PC-9 (cell line): ENCODE results near the gene MBNL1. TPM values are rescaled to one million over a fixed set of nuclear protein-coding genes. Genes with fewer than 3 reads are reported as not detected.
A peak's percentile ranks its signal among the peaks of the same experiment; 100 is the strongest.

Experiments
- BruUV-seq: library from RNA; stranded (reverse); fragments of 400-500 nt; replicated peaks from 2 replicates; lab custom pipeline; 2021; lab: Mats Ljungman, UMichigan
- CTCF ChIA-PET: fragments of 300-600 bp; sonication (Branson Sonifier 250); formaldehyde crosslinking; loops from one replicate; lab custom pipeline; 2022; ENCODE audit warnings: antibody characterized with exemption; lab: Charles Lee
- POLR2A ChIA-PET: fragments of 300-600 bp; sonication (Branson Sonifier 250); formaldehyde crosslinking; loops from one replicate; lab custom pipeline; 2022; ENCODE audit warnings: antibody characterized with exemption; ENCODE audit not compliant: unreplicated experiment; lab: Charles Lee
- DNase-seq, 2 experiments: peaks; one replicate each; pipeline versions ENCODE4 v3.0.0 to v3.0.0-alpha.2; 2015 to 2022; ENCODE audit warnings: mixed read lengths in 1 of 2
- H2AFZ ChIP-seq: fragments of 200-600 bp; sonication (generic); 2 replicates; pipeline ENCODE4 v1.8.1; 2017; ENCODE audit warnings: antibody characterized with exemption
- H3F3A ChIP-seq: fragments of 200-600 bp; sonication (generic); 2 replicates; pipeline ENCODE4 v1.8.1; 2017; ENCODE audit warnings: antibody characterized with exemption, mild to moderate bottlenecking, low read depth; ENCODE audit not compliant: insufficient read depth
- H3K27ac ChIP-seq: fragments of 200-600 bp; sonication (generic); 2 replicates; pipeline ENCODE4 v1.6.1; 2016; ENCODE audit warnings: mixed run types
- H3K27me3 ChIP-seq: fragments of 200-600 bp; sonication (generic); 2 replicates; pipeline ENCODE4 v1.6.1; 2016; ENCODE audit warnings: low read depth, mixed run types; ENCODE audit not compliant: insufficient read depth
- H3K36me3 ChIP-seq: fragments of 200-600 bp; sonication (generic); 2 replicates; pipeline ENCODE4 v1.6.1; 2016; ENCODE audit warnings: low read depth, mixed run types
- H3K4me1 ChIP-seq: fragments of 200-600 bp; sonication (generic); replicated peaks from 2 replicates; pipeline ENCODE4 v1.6.1; 2016; ENCODE audit warnings: mixed run types; ENCODE audit not compliant: insufficient read depth
- H3K4me2 ChIP-seq: fragments of 200-600 bp; sonication (generic); 2 replicates; pipeline ENCODE4 v1.6.1; 2017; ENCODE audit warnings: mixed run types
- H3K4me3 ChIP-seq: fragments of 200-600 bp; sonication (generic); 2 replicates; pipeline ENCODE4 v1.6.1; 2016; ENCODE audit warnings: mixed run types
- H3K79me2 ChIP-seq: fragments of 200-600 bp; sonication (generic); 2 replicates; pipeline ENCODE4 v1.6.1; 2017; ENCODE audit warnings: low read depth, mixed run types
- H3K9me2 ChIP-seq: fragments of 200-600 bp; sonication (generic); 2 replicates; pipeline ENCODE4 v1.8.1; 2017; ENCODE audit warnings: mild to moderate bottlenecking; ENCODE audit not compliant: insufficient read depth
- H3K9me3 ChIP-seq: fragments of 200-600 bp; sonication (generic); 2 replicates; pipeline ENCODE4 v1.8.1; 2016; ENCODE audit warnings: low read depth; ENCODE audit not compliant: insufficient read depth
- H4K20me1 ChIP-seq: fragments of 200-600 bp; sonication (generic); 2 replicates; pipeline ENCODE4 v1.8.1; 2017; ENCODE audit not compliant: insufficient read depth
- EZH2 ChIP-seq: fragments of 200-600 bp; sonication (generic); IDR thresholded peaks from 2 replicates; pipeline ENCODE4 v1.8.0; 2017; ENCODE audit warnings: antibody characterized with exemption, low read depth
- intact Hi-C: fragments of 100-400 bp; cut with micrococcal nuclease; formaldehyde crosslinking; loops from one replicate; pipeline ENCODE4 v1.10.0; 2022; ENCODE audit not compliant: unreplicated experiment
- total RNA-seq: library from RNA; stranded (reverse); gene quantifications from 2 replicates; pipeline ENCODE4 v1.2.3, GENCODE V29; 2021
- TF ChIP-seq, protein P1 (sequence below): fragments of 200-600 bp; sonication (generic); conservative IDR thresholded peaks from 2 replicates; pipeline ENCODE4 v1.6.1; 2017; ENCODE audit warnings: mixed run types, antibody characterized with exemption, mild to moderate bottlenecking, moderate library complexity

The MBNL1 gene
- total RNA-seq, 1 experiment from 2014 or later: 176 TPM

DNA sequence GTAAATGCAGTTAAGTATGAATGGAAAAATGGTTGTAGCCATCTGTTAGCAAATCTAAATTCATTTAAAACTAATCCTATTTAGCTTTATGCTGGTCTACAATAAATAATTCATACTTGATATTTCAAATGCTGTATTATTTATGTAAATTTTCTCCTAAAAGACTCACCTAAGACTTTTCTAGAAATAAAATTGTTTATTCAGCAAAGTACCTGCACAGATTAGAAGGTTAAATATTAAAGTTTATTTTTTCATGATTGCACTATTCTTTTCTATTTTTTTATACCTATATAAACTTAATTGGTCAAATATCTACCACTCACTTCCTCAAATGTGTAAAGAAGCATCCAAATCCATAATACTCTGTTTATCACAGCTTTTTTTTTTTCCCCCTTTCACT lies 45.2 kb downstream of the MBNL1 start:
- Histone ChIP-seq H3K4me2 (no peak overlapping the region), H3F3A (no peaks in the 10 kb centered on the region), H3K27ac (no peak overlapping the region), H2AFZ (no peak overlapping the region), H3K9me3 (0 out of 2 replicates have a peak, but pooled peaks cover 6% of the 10 kb centered on the region), H3K9me2 (0 out of 2 replicates have a peak, but pooled peaks cover 4% of the 10 kb centered on the region), H3K36me3 (peaks cover 5% of the 10 kb centered on the region; the same call in 1 of the 2 replicates), H3K4me3 (no peak overlapping the region), H4K20me1 (peaks cover 8% of the 10 kb centered on the region; the same call in 1 of the 2 replicates), H3K4me1 (no peaks in the 10 kb centered on the region), H3K27me3 (no peaks in the 10 kb centered on the region), H3K79me2 (peaks cover 79% of the 10 kb centered on the region)
- BruUV-seq: no TSS peak
- DNase-seq: no peak
- POLR2A ChIA-PET: no interaction called here
- intact Hi-C loops: no loop called here
- CTCF ChIA-PET: no interaction called here
- TF ChIP-seq EZH2: no peak
- TF ChIP-seq, protein P1, sequence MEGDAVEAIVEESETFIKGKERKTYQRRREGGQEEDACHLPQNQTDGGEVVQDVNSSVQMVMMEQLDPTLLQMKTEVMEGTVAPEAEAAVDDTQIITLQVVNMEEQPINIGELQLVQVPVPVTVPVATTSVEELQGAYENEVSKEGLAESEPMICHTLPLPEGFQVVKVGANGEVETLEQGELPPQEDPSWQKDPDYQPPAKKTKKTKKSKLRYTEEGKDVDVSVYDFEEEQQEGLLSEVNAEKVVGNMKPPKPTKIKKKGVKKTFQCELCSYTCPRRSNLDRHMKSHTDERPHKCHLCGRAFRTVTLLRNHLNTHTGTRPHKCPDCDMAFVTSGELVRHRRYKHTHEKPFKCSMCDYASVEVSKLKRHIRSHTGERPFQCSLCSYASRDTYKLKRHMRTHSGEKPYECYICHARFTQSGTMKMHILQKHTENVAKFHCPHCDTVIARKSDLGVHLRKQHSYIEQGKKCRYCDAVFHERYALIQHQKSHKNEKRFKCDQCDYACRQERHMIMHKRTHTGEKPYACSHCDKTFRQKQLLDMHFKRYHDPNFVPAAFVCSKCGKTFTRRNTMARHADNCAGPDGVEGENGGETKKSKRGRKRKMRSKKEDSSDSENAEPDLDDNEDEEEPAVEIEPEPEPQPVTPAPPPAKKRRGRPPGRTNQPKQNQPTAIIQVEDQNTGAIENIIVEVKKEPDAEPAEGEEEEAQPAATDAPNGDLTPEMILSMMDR: no peak

DNA sequence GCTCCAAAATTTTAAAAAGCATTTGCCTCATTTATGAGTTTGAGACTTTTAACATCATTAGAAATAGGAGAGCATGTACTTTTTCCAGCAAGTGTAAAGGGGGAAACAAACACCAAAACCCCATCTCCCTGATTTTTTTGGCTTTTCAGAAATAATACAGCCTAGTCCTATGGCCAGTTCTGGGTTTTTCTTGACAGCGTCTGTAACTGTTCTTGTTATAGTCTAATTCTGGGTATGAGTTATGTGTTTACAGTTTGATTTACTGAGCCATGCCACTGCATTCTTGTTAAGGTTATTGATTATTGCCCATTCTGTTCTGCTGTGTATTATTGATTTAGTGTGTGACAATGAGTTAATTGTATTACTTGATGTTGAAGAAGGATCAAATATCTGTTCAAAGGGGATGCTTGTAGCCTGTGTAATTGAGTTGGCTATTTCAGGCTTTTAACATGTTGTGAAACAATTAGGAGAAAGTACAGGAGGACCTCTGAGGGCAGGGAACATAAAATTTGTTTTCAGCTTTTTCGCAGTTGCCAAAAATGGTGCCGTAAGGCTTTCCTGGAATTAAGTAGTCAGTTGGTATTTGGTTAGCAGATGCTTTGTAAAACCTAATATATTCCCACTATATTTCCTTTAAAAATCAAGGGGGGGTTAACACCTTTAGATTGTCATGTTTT lies 46.1 kb downstream of the MBNL1 start:
- DNase-seq: peak in 1 of 2 experiments; percentile 4
- 0 out of 2 replicates have a peak, but pooled peaks cover 6% of the 10 kb centered on the region for H3K9me3 ChIP-seq
- H3K4me3 ChIP-seq: no peak overlapping the region
- no TSS peak for BruUV-seq
- H3K4me2 ChIP-seq: no peak overlapping the region
- H4K20me1 ChIP-seq: peaks cover 8% of the 10 kb centered on the region; the same call in 1 of the 2 replicates
- no peak overlapping the region for H3K27ac ChIP-seq
- 0 out of 2 replicates have a peak, but pooled peaks cover 4% of the 10 kb centered on the region for H3K9me2 ChIP-seq
- no peaks in the 10 kb centered on the region for H3F3A ChIP-seq
- TF ChIP-seq EZH2: no peak
- TF ChIP-seq, protein P1: no peak
- peaks cover 5% of the 10 kb centered on the region; the same call in 1 of the 2 replicates for H3K36me3 ChIP-seq
- intact Hi-C loops: no loop called here
- peaks cover 84% of the 10 kb centered on the region for H3K79me2 ChIP-seq
- ChIA-PET POLR2A (interaction anchor here (0.6 kb wide), 1 partner anchor 14 kb away, joined by 3 read pairs; no protein-coding TSS in a partner anchor), CTCF (no interaction called here)
- no peaks in the 10 kb centered on the region for H3K4me1 ChIP-seq
- no peaks in the 10 kb centered on the region for H3K27me3 ChIP-seq
- no peak overlapping the region for H2AFZ ChIP-seq

DNA sequence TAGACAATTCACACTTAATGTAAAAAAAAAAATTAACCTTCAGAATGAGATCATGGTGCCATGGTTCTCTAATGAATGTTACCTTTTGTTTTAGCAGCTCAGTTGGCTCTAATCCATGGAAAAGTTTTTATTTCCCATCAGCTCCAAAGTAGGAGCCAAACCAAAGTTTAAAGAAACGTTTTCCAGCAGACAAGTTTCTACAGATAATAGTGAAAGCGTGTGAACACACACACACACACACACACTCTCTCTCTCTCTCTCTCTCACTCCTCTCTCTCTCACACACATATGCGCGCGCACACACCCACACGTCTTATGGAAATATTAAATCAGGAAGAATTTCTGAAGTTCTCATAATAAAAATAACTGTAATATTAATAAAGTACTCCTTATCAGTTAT lies 46.9 kb downstream of the MBNL1 start:
- no TSS peak for BruUV-seq
- Histone ChIP-seq H3K27ac (no peak overlapping the region), H3K36me3 (peaks cover 5% of the 10 kb centered on the region; the same call in 1 of the 2 replicates), H3K27me3 (no peaks in the 10 kb centered on the region), H3K79me2 (peaks cover 84% of the 10 kb centered on the region), H4K20me1 (0 out of 2 replicates have a peak, but pooled peaks cover 3% of the 10 kb centered on the region), H3F3A (no peaks in the 10 kb centered on the region), H3K4me3 (no peak overlapping the region), H3K4me2 (no peak overlapping the region), H3K4me1 (no peaks in the 10 kb centered on the region), H3K9me2 (0 out of 2 replicates have a peak, but pooled peaks cover 4% of the 10 kb centered on the region), H3K9me3 (0 out of 2 replicates have a peak, but pooled peaks cover 6% of the 10 kb centered on the region), H2AFZ (no peak overlapping the region)
- intact Hi-C loops: no loop called here
- DNase-seq: no peak
- POLR2A ChIA-PET: interaction anchor here (0.6 kb wide), 1 partner anchor 13 kb away, joined by 3 read pairs; no protein-coding TSS in a partner anchor
- TF ChIP-seq, protein P1: no peak
- TF ChIP-seq EZH2: no peak
- CTCF ChIA-PET: no interaction called here
